Spinal cord (tissue), 10 donors: ENCODE data around the gene RPL22. TPM values are rescaled to one million over a fixed set of nuclear protein-coding genes. Genes with fewer than 3 reads are reported as not detected.

ENCODE experiments used
- DNase-seq, 6 donors: peaks; one replicate each; pipeline versions ENCODE4 v3.0.0 to v3.0.0-alpha.2; 2013 to 2015; ENCODE audit warnings: low spot score in 6 of 6, low read depth in 4 of 6
- H3K27ac ChIP-seq: one replicate; pipeline ENCODE4 v1.5.1; 2013; ENCODE audit warnings: low read depth, low read length, control low read depth
- H3K27me3 ChIP-seq: one replicate; pipeline ENCODE4 v1.6.1; 2013; ENCODE audit warnings: low read length; ENCODE audit not compliant: control insufficient read depth, insufficient read depth
- H3K36me3 ChIP-seq: one replicate; pipeline ENCODE4 v1.6.1; 2013; ENCODE audit warnings: low read length; ENCODE audit not compliant: control insufficient read depth, insufficient read depth
- H3K4me1 ChIP-seq: one replicate; pipeline ENCODE4 v1.6.1; 2013; ENCODE audit warnings: low read length; ENCODE audit not compliant: control insufficient read depth, insufficient read depth
- H3K4me3 ChIP-seq: one replicate; pipeline ENCODE4 v1.5.1; 2013; ENCODE audit warnings: low read depth, low read length, control low read depth
- H3K9me3 ChIP-seq: one replicate; pipeline ENCODE4 v1.6.1; 2013; ENCODE audit warnings: low read length; ENCODE audit not compliant: control insufficient read depth, insufficient read depth
- WGBS: methylation state at CpG from one replicate; pipeline ENCODE4 v1.1.5; 2013; ENCODE audit warnings: missing lambda C conversion rate; ENCODE audit not compliant: insufficient coverage; 5-methylcytosine and 5-hydroxymethylcytosine counted together
- polyA plus RNA-seq, 2 donors: library from polyadenylated mRNA; unstranded; fragments of 120-200 nt; gene quantifications; one replicate each; pipeline ENCODE4 v1.2.1, GENCODE V29; 2013; ENCODE audit not compliant: insufficient read length in 2 of 2
- total RNA-seq, 2 donors: library from RNA; depleted of rRNA in 1 of 2; stranded (reverse); fragments of 120-200 nt in 1 of 2; fragments of >200 nt in 1 of 2; gene quantifications; one replicate each; pipeline versions ENCODE4 v1.2.3 to v1.2.4, GENCODE V29; 2013 to 2014
- donor health status: healthy.

RPL22 gene
- total and polyA plus RNA-seq, 4 donors: 171 to 337 (median 317) TPM

DNA sequence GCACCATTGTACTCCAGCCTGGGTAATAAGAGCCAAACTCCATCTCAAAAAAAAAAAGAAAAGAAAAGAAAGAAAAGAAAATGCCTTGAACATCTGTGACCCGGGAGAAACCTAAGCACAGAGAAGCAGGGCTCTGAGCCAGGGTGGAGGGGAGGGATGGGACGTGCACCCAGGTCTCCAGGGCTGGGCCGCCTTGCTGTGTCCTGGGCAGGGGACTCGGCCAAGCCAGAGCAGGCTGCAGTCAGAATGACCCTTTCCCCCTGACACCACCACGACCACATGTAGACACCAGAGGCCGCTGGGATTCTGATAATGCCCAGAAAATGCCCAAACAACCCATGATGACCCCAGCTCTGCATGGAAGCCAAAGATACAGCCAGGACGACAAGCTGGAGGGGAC is 37.1 kb downstream of the RPL22 start:
- Histone ChIP-seq H3K9me3 (no peaks in the 10 kb centered on the region), H3K27ac (no peak overlapping the region), H3K36me3 (peaks cover 50% of the 10 kb centered on the region), H3K4me3 (no peak overlapping the region), H3K4me1 (peaks cover 51% of the 10 kb centered on the region), H3K27me3 (no peaks in the 10 kb centered on the region)
- WGBS: 75% methylated on average over 7 of the region's 7 CpGs
- DNase-seq: no peak

DNA sequence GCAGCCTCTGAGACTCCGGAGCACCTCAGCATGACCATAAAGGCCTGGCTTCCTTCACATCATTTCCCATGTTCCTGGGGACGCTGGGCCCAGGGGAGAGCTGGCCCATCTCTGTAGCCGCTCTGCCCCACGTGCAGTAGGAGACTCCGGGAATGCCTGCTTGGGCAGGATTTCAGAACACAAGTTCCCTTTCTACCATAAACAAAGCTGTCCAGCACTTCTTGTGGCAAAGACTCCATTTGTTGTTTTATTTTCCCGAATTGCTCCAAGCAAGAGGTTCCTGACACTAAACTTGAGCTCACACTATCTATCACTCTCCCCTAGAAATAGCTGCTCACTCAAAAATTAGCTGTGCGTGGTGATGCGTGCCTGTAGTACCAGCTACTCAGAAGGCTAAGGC is 41.2 kb downstream of the RPL22 start:
- peaks cover 24% of the 10 kb centered on the region for H3K4me1 ChIP-seq
- H3K36me3 ChIP-seq: peaks cover 65% of the 10 kb centered on the region
- no peaks in the 10 kb centered on the region for H3K27me3 ChIP-seq
- WGBS: 83% methylated on average over 6 of the region's 8 CpGs
- H3K27ac ChIP-seq: no peak overlapping the region
- H3K4me3 ChIP-seq: no peak overlapping the region
- no peak for DNase-seq
- no peaks in the 10 kb centered on the region for H3K9me3 ChIP-seq

DNA sequence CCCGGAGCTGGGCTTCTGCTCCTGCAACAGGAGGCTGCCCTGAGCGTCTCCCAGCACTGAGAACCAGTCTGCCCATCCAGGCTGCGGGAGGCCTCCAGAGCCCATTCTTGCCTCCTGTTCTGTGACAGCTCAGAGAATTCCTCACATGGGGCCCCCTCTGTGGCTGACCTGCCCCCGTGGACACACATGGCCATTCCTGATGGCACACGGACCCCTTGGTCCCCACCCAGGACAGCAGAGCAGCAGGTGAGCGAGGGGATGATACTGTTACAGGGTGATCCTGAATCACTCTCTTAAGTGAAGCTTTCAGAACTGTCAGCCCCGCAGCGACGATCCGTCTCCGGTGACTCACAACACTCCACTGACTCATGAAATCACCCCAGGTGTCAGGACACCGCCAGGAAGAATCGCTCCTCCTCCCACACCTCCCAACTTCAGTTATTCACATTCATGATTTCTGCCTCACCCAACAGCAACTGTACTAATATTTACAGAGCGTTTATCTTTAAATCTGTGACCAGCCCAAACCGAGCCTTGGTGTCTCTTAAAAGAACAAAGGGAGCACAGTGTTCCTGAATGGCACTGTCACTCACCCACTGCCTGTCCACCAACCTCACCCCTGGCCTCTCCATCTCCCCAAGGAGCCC is 41.7 kb downstream of the RPL22 start:
- H3K27me3 ChIP-seq: no peaks in the 10 kb centered on the region
- no peak for DNase-seq
- no peaks in the 10 kb centered on the region for H3K9me3 ChIP-seq
- H3K36me3 ChIP-seq: peaks cover 65% of the 10 kb centered on the region
- no peak overlapping the region for H3K27ac ChIP-seq
- no peak overlapping the region for H3K4me3 ChIP-seq
- peaks cover 19% of the 10 kb centered on the region for H3K4me1 ChIP-seq
- WGBS: 61% methylated on average over 15 of the region's 15 CpGs

DNA sequence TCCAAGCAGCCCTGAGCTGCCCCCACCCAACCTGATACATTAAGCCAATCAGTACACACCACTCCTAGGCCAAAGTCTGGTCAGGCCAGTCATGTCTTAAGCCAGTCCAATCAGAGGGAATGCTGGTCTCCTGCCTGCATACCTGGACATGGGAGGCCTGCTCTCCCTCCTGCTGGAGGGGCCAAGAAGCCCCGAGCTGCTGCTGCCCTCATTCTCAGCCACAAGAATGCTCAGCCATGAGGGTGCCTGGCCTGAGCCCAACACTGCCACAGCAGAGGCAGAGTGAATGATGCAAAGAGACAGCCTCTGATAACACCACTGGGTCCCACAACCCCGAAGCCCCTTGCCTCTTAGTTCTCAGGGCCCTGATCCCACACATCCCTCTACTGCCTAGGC is 42.3 kb downstream of the RPL22 start:
- Histone ChIP-seq H3K27me3 (no peaks in the 10 kb centered on the region), H3K4me1 (peaks cover 14% of the 10 kb centered on the region), H3K9me3 (no peaks in the 10 kb centered on the region), H3K4me3 (no peak overlapping the region), H3K27ac (no peak overlapping the region), H3K36me3 (peaks cover 64% of the 10 kb centered on the region)
- no peak for DNase-seq
- 74% methylated on average over 2 of the region's 2 CpGs for WGBS

DNA sequence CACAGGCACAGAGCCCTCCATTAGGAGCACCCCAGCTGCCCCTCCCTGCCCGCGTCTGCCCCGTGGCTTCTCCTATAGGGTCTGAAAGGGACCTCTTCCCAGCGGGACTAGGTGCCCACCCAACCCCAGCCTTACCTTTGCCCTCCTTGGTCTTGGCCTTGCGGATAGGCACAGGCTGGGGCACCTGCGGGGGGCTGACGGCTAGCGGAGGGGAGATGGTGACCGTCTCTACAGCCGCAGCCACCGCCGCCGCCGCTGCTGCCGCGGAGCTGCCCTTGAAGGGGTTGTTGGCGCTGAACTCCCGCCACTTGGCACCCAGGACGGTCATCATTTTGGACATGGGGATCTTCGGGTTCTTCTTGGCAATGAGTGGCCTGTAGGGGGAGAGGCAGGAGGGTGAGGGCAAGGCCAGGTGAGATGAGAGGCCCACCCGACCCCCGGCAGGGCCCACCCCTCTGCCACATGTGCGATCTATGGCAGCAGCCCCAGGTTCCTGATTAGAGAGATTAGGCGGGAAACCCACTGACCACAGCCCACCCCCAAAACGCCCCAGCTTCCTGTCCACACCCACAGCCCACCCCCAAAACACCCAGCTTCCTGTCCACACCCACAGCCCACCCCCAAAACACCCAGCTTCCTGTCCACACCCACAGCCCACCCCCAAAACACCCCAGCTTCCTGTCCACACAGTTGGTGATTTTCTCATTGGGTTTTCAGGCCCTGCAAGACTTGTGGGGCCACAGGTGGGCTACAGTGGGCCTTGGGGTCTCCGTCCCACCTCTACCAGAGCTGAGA is 44.7 kb downstream of the RPL22 start:
- Histone ChIP-seq H3K4me3 (no peak overlapping the region), H3K27me3 (no peaks in the 10 kb centered on the region)

DNA sequence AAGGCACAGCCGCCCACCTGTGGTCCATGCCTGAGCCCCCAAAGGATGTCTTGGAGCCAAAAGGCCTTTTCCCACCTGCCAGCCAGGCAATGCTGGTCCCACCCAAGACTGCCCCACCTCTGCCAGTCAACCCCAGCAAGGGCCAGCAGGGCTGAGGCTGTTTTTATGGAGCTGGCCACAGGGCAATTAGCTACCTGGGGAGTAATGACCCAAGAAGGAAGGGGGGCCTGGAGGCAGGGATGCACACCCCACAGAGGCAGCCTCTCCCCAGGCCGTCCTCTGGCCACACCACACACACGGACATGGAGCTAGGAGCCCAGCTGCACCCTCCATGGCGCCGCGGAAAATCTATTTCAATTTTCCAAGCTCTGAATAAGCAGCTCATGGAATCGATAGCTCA is 46.5 kb downstream of the RPL22 start:
- Histone ChIP-seq H3K27ac (no peak overlapping the region), H3K4me3 (no peak overlapping the region), H3K9me3 (no peaks in the 10 kb centered on the region), H3K27me3 (peaks cover 7% of the 10 kb centered on the region), H3K4me1 (peaks cover 11% of the 10 kb centered on the region), H3K36me3 (peaks cover 88% of the 10 kb centered on the region)
- 67% methylated on average over 6 of the region's 7 CpGs for WGBS
- DNase-seq: no peak

More for the DNA sequence above, 44.7 kb downstream of the RPL22 start:
- no peaks in the 10 kb centered on the region for H3K9me3 ChIP-seq
- peaks cover 82% of the 10 kb centered on the region for H3K36me3 ChIP-seq
- WGBS: 86% methylated on average over 22 of the region's 26 CpGs
- H3K4me1 ChIP-seq: no peaks in the 10 kb centered on the region
- no peak overlapping the region for H3K27ac ChIP-seq
- no peak for DNase-seq

DNA sequence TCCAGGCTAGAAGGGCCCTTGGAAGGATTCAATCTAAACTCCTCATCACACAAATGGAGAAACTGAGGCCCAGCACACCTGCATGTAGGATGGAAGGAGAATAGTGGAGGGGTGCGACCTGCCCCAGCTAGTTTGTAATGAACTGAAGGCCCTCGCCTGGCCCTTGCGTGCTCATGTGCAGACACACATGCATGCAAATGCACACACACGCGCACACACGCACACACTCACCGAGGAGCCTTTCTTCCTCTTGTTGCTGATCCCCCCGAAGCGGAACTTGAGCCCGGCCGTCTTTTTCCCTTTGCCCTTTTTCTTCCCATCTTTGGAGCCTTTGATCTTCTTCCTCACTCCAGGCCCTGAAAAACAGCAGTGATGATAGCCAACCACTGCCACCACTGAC is 47.2 kb downstream of the RPL22 start:
- H3K9me3 ChIP-seq: no peaks in the 10 kb centered on the region
- H3K27ac ChIP-seq: no peak overlapping the region
- H3K4me3 ChIP-seq: no peak overlapping the region
- H3K4me1 ChIP-seq: peaks cover 11% of the 10 kb centered on the region
- H3K36me3 ChIP-seq: peaks cover 88% of the 10 kb centered on the region
- peaks cover 7% of the 10 kb centered on the region for H3K27me3 ChIP-seq
- WGBS: 66% methylated on average over 11 of the region's 11 CpGs
- no peak for DNase-seq

DNA sequence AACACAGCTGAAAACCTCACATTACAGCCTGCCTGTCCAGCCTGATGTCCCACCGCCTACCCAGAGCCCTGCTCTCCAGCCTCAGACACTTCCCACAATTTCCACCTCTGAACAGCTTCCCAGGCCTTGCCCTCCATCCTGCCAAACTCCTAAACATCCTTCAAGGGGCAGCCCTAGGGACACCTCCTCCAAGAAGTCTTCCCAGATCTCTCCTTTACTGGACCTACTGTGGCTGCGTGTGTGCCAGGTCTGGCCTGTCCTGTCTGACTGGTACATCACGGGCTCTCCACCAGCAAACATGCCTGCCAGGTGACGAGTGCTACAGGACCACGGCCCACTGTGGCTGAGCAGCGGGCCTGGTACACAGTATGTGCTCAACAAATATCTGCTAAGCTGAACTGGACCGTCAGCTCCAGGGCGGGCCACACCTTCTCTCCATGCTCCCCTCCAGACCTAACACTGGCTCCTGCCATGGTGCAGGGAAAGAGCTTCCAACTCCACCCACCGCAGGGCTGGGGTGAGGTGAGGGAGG is 48.0 kb downstream of the RPL22 start:
- H3K27me3 ChIP-seq: peaks cover 7% of the 10 kb centered on the region
- no peak overlapping the region for H3K4me3 ChIP-seq
- no peaks in the 10 kb centered on the region for H3K9me3 ChIP-seq
- H3K36me3 ChIP-seq: peaks cover 87% of the 10 kb centered on the region
- DNase-seq: no peak
- H3K4me1 ChIP-seq: peaks cover 11% of the 10 kb centered on the region
- no peak overlapping the region for H3K27ac ChIP-seq
- WGBS: 94% methylated on average over 6 of the region's 9 CpGs

DNA sequence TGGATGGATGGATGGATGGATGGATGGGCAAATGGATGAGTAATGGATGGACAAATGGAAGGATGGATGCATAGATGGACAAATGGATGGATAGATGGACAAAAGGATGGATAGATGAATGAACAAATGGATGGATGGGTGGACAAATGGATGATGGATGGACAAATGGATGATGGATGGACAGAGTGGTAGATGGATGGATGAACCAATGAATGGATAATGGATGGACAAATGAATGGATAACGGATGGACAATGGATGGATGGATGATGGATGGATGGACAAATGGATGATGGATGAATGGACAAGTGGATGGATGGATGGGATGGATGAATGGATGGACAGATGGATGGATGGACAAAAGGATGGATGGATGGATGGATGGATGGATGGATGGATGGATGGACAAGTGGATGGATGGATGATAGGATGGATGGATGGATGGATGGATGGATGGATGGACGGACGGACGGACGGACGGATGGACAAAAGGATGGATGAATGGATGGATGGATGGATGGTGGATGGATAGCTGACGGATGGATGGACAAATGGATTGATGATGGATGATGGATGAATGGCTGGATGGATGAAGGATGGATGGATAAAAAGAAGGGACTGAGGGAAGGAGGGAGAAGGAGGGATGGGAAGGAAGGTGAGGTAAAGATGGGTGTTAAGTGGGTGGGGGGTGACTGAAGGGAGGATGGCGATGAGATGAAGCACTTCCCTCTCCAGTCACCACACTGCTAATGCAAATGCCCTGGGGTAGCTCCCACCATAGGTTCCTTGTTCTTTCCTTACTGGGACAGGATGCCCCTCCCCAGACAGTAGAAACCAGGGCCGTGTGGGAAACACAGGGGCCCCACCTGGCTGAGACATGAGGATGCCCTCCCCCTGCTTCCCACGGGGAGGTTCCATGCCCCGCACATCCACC is 49.1 kb downstream of the RPL22 start:
- Histone ChIP-seq H3K27ac (no peak overlapping the region), H3K4me1 (peaks cover 17% of the 10 kb centered on the region), H3K27me3 (peaks cover 7% of the 10 kb centered on the region), H3K4me3 (no peak overlapping the region), H3K9me3 (no peaks in the 10 kb centered on the region), H3K36me3 (peaks cover 88% of the 10 kb centered on the region)
- no peak for DNase-seq
- 89% methylated on average over 10 of the region's 11 CpGs for WGBS
